DMS 273 treated with DMSO at 0.1 percent for 48 hours (cell line): ENCODE measurements around the gene NCAPH2.

ENCODE experiments used
- DNase-seq: peaks from one replicate; lab custom pipeline; 2025; lab: John Stamatoyannopoulos, UW

Gene NCAPH2

DNA sequence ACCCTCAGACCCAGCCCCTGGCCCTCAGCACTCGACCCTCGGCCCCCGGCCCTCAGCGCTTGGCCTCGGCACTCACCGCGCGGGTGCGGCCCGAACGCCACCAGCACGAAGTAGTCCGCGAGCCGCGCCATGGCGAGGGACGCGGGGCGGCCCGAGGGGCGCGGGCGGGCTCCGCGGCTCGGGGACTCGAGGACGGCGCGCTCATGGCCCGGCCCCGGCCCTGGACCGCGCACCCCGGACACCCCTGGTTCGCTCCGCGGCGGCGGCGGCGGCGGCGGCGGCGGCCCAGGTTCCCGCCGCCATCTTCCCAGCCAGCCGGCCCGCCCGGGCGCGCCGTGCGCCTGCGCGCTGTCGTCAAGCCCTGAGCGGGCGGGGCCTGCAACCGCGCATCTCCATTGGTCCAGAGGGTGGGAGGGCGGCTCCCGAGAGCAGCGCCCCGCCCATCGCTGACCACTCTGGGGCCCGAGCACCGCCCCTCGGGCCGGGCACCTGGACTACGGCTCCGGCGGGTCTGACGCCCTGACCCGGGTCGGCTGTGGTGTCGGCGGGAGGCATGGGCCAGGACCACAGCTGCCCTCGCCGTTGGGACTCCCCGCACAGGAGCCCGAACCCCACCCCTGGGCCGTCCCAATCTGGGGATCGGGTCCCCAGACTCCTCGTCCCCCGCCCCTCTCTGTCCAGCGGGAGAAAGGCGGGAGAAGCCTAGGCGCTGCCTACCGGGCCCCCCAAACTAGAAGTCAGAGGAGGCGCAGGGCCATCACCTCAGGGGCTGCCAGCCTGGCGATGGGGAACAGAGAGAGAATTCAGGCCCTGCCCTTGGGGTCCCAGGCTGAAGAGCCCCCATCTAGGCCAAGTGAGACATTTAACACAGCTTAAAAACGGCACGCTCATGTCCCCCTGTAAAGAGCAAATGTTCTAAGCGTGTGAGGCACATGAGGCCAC lies 33.0 kb upstream of the NCAPH2 start, which contains the start of gene SBF1:
Gene SBF1 (minus strand): TSS at position 326 of the 942 bp plus-strand sequence. CDS start 195 bp downstream, at position 131.
- DNase-seq, result peak; percentile 31

DNA sequence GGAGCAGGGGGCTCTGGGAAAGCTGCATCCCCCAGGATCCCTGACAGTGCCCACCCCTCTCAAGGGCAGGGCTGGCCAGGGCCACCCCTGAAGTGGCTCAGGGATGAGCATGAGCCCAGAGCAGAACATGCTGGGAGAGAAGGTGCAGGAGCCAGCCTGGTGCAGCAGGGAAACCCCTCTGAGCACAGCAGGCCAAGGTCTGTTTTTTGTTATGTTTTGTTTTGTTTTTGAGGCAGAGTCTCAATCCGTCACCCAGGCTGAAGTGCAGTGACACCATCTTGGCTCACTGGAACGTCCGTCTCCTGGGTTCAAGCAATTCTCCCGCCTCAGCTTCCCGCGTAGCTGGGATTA lies 32.4 kb upstream of the NCAPH2 start:
- no peak for DNase-seq

DNA sequence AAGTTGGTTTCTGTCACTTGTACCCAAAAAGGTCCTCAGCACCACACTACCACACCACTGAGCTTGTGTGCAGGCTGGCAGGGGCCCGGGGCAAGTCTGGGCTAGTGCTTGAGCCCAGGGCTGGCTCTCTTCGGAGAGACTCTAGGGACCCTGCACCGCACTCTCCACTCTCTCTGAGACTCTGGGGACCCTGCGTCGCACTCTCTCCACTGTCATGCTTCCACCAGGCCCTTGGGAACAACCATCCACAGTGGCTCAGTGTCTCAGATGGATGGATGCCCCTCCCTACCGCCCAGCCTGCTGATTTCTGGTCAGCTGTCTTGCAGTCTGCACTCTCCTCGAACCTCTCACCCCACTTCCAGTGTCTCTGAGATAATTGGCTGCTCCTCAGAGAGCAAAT lies 31.2 kb upstream of the NCAPH2 start:
- DNase-seq, result no peak

DNA sequence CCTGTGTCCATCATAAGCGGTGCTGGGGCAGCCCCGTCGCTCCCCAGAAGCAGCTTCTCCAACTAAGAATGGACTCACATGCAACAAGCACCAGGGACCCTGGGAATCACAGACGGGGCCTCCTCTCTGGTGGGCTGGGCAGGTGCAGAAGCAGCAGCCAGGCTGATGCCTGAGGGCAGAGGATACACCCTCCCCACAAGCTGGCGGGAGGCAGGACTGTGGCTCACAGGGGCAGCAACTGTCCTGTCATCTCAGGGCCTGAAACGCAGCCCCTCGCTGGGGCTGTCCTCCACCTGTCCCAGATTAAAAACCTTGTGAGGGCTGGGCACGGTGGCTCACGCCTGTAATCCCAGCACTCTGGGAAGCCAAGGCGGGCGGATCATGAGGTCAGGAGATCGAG lies 30.1 kb upstream of the NCAPH2 start:
- no peak for DNase-seq

DNA sequence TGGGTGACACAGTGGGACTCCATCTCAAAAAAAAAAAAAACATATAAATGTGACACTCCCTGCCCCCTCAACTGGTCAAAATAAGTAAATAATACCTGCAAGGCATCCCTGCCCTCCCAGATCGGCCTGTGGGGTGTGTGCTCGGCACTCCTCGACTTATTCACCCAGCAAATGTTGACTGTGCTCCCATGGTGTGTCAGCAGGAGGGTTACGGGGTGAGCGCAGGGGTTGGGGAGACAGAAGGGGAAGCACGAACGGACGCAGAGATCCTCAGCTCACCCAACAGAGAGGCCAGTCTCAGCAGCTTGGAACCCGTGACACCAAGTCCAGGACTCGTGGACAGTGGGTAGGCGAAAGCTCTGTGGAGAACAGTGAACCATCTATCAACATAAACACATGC lies 28.3 kb upstream of the NCAPH2 start:
- no peak for DNase-seq

DNA sequence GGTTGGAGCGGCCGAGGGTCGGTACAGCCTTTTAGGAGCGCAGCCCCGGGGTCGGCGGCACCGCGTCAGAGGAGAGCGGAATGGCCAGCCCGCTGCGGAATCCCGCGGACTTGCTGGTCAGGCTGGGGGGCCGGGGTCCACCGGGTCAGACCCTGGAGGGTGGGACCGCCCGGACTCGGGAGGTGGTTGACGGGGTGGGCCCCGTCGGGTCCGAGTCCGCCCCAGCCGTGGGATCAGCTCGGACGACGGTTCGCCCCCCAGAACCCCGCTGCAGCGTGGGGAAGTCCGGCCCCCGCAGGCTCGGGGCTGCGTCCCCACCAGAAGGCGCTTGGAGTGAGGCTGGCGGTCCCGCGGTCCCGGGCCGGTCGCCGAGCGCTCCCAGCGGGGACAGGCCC lies 27.0 kb upstream of the NCAPH2 start:
- DNase-seq, result no peak

DNA sequence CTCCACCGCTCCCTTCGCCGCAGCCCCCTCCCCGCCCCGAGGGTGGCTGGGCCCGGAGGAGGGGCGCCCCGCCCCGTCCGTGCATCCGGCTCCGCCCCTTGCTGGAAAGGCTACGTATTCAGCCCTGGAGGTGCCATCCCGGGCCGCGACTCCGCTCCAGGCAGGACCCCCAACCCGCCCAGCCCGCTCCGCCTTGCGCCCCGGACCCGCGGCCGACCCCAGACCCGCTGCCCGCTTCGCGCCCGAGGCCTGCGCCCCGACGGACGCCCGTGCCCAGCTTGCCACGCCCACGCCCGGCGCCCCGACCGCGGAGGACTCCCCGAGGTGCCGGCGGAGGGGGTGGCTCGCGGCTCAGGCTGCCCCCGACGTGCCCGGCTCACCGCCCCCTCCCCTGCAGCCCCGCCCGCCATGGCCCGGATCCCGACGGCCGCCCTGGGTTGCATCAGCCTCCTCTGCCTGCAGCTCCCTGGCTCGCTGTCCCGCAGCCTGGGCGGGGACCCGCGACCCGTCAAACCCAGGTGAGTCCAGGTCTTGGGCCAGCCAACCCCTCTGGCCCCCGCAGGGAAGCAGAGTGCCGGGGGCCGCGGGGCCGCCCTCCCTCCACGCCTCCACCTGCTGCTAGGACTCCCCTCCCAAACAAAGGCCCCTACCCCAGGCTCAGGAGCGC lies 26.5 kb upstream of the NCAPH2 start, which contains the start of gene ADM2:
Gene ADM2 (plus strand): TSS at position 104 of the 667 bp plus-strand sequence. CDS start 305 bp downstream, at position 409.
- DNase-seq, result no peak

DNA sequence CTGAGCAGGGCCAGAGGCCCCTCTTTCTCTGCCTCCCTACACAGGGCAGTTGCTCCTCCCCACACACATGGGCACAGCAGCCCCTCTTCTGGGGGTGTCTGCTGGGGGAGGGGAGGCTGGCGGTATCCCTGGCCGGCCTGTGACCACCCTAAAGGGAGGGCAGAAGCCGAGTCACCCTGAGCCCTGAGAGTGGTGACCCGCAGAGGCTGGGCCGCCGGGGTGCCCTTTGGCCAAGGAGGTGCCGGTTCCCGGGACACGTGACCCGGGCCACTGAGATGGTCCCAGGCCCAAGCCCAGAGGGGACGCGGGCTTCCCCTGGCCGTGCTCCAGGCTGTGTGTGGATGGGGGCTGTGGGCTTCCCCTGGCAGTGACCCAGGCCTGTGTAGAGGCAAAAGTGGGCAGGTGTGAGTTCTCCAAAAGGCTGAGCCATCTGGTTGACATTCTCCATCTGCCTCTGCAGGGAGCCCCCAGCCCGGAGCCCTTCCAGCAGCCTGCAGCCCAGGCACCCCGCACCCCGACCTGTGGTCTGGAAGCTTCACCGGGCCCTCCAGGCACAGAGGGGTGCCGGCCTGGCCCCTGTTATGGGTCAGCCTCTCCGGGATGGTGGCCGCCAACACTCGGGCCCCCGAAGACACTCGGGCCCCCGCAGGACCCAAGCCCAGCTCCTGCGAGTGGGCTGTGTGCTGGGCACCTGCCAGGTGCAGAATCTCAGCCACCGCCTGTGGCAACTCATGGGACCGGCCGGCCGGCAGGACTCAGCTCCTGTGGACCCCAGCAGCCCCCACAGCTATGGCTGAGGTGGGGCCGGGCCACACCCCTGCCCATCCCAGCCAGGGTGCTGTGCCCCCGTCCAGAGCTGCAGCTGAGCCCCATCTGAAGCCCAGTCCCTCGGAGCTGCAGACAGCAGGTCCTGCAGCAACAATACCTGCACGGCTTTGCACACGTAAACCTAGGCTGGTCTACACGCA lies 25.6 kb upstream of the NCAPH2 start:
- DNase-seq, result peak; percentile 25

DNA sequence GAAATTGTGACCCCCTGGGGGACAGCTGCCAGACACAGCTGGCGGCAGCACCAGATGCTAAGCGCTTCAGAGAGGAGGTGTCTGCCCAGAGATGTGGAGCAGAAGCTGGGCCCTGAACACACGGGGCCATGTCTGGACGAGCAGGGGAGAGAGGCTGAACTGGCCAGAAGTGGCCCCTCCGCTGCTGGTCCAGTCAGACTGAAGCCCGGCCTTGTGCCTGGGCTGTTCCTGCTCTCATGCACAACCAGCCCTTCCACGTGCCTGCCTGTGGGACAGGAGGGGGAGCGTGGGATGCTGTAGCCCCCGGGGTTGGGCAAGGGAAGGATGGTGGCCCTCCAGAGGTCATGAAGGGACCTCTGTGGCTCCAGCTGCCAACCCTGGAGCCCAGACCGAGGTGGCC lies 24.9 kb upstream of the NCAPH2 start:
- DNase-seq, result no peak

DNA sequence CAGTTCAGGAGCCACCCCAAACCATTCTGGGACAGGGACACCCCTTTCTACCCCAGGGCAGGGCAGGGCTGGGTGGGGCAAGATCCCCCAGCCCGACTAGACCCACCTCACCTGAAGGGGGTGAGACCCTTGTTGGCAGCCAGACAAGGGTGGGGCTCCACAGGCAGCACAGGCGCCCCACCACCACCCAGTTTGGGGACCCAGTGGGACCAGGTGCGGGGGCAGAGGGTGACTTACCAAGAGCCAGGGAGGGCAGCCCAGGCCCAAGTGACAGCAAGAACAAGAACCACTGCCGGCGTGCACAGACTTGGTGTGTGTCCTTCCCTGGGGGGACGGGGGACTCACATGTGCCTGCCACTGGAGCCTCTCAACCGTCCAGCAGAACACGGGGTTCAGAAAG lies 24.5 kb upstream of the NCAPH2 start:
- no peak for DNase-seq

DNA sequence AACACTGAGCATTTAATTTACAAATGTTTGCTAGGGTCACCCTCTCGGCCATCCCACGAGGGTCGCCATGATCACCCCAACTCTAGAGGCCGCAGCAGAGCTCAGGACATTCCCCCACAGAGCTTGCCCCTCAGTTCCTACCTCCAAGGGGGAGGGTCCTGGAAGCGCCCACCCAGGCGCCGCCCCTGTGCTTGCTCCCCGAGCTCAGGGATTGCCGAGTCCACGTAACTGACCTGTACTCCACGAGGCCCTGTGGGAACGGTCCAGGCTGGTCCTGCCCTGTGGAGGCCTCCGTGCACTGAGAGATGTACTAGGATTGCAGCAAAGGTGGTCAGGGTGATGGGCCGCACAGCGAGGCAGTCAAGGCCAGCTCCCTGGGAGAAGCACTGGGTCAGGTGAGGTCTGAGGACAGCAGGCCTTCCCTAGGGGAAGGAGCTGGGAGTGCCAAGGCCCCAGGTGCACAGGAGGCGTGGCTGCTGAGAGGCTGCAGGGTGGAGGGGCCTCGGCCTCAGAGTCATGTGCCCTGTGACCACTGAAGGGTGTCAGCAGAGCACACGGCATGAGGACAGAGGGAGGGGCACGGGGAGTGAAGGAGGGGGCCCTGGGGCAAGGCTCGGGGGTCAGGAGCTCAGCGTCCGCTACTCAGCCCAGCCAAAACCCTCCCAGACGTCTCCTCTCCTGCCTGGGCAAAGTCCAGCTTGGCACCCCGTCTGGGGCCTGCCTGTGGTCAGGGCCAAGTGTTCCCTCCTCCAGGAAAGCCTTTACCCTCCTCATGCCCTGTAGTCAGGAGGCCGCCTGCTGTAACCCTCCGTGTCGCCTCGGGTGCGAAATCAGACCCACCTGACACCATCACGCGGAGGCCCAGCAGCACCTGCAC lies 23.8 kb upstream of the NCAPH2 start:
- no peak for DNase-seq

DNA sequence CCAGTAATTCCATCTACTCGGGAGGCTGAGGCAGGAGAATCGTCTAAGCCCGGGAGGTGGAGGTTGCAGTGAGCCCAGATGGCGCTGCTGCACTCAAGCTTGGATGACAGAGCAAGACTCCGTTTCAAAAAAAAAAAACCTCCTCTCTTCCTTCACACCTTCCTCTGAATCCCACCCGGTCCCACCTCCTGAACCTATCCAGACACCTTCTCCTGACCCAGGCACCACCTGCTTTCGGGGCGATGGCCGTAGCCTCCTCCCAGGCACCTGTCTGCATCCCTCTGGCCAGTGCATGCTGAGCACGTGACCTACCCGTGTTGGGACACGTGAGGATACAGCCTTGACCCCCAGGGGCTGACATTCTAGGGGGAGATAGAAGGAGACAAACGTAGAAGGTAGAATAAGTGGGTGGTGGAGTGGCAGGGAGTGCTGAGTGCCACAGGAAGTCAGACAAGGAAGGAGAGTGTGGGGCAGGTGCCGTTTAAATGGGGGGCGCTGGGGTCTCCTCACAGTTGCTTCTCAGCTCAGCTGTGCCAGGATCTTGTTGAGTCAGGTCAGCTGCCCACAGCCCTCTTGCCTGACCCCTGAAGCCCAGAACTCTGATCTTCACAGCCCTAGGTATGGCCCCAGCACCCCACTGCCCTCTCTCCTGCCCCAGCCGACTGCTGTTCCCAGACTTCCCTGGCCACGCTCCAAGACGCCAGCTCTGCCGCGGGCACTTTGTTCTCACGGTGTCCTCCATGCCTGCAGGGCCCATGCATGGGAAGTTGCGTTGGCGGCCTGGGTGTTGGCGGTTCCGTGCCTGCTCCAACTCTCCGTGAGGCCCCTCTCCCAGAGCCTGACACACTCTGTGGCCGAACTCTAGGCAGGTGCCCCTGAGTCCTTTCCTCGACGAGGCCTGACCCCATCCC lies 22.5 kb upstream of the NCAPH2 start:
- no peak for DNase-seq

DNA sequence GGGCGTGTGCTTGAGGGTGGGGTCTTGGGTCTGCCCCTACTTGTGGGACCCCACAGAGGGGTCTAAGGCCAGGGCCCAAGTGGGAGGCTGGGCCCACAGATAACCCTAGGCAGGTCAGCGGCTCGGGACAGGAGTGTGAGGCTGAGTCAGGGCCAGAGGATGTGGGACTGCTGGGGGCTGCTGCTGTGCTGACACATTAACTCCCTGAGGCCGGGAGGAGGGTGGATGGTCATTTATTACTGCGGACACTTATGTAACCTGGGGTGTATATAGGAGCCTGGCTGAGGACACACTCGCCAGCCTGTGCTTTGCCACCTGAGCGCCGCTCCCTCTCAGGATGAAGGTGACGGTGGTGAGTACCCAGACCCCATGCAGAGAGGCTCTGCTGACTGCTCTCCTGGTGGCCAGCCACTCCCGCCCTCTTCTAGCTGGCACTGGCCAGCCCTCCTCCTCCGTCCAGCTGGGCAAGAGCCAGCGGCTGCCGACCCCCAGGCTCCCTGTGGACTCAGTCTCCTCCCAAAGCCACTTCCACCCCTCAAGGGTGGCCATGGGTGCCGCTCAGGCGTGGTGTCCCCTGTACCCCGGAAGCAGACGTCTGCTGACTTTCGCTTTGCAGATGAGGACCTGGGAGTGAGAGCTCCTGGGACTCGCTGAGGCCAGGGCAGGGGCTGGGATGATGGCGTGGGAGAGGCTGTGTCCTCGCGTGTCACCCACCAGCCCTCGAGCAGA lies 21.3 kb upstream of the NCAPH2 start, which contains the start of gene MIOX:
Gene MIOX (plus strand): TSS at position 299 of the 729 bp plus-strand sequence. CDS start 39 bp downstream, at position 338.
- no peak for DNase-seq

DNA sequence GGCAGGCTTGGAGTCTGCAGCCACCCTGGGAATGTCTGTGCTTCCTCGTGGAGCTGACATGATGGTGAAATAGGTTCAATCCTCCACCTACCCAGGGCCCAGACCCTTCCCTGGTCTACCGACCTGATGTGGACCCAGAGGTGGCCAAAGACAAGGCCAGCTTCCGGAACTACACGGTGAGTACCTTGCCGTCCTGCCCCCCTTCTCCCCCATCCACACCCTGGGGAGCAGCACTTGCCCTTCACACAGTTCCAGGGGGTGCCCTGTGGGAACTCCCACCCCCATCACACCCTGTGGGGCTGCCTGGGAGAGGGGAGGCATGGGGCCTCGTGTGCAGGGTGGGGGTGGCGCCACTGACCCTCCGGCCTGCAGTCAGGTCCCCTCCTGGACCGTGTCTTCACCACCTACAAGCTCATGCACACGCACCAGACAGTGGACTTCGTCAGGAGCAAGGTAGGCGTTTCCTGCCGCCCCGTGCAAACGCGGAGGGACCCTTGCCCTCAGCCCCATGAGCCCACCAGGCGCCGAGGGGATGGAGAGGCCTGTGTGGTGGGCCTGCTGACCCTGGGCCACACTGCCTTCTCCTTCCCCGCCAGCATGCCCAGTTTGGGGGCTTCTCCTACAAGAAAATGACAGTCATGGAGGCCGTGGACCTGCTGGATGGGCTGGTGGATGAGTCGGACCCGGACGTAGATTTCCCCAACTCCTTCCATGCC lies 20.6 kb upstream of the NCAPH2 start:
- DNase-seq, result no peak

DNA sequence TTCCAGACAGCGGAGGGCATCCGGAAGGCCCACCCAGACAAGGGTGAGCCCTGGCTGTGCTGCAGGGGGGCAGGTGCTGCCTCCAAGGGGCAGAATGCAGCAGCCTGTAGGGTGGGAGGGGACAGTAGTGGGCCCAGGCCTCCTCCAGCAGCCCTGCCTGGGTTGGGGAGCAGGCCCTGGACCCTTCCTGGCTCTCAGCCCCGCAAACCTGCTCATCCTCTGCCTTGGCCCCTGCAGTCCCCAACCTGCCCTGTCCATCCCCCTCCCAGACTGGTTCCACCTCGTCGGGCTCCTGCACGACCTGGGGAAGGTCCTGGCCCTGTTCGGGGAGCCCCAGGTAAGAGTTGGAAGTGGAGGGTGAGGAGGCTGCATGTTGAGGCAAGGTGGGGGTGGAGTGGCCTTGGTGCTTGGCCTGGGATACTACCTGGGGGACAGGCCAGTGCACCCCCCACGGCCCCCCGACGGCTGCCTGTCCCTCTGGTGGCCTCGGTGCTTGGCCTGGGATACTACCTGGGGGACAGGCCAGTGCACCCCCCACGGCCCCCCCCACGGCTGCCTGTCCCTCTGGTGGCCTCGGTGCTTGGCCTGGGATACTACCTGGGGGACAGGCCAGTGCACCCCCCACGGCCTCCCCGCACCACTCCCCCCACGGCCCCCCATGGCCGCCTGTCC lies 19.9 kb upstream of the NCAPH2 start:
- DNase-seq, result no peak

DNA sequence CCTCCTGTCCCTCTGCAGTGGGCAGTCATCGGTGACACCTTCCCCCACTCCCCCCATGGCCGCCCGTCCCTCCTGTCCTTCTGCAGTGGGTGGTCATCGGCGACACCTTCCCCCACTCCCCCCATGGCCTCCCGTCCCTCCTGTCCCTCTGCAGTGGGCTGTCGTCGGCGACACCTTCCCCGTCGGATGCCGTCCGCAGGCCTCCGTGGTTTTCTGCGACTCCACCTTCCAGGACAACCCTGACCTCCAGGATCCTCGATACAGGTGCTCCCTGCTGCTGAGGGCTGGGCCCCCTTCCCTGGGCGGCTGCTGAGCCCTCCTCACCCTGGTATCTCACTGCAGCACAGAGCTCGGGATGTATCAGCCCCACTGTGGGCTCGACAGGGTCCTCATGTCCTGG lies 19.1 kb upstream of the NCAPH2 start:
- no peak for DNase-seq

DNA sequence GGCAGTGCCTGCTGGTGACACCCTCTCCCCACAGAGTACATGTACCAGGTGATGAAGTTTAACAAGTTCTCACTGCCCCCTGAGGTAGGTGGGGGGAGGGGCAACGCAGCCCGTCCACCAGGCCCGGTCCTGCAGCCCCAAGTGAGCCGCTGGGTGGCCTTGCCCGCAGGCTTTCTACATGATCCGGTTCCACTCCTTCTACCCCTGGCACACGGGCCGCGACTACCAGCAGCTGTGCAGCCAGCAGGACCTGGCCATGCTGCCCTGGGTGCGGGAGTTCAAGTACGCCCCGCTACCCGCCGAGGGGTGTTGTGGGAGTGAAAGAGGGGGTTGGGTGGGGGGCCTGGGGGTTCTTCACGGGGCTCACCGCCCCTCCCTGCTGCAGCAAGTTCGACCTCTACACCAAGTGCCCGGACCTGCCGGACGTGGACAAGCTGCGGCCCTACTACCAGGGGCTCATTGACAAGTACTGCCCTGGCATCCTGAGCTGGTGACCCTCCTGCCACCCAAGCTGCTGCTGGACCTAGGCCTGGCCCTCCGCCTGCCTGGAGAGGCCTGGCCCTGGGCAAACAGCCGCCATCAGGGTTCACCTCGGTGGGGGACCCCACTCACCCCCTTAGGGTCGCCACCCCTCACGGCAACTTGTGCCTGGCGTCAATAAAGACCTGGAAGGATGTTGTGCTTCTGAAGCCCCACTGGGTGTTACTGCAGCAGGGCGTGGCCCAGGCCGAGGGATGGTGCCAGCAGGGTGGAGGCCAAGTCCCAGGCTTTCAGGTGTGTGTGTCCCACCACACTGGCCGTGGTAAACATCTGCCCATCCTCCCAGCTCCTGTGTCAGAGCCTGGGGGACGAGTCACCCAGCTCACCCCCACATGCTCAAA lies 18.4 kb upstream of the NCAPH2 start:
- no peak for DNase-seq
